ENCODE data around the gene MYO7A. TPM values are rescaled to one million over a fixed set of nuclear protein-coding genes. Genes with fewer than 3 reads are reported as not detected.

The MYO7A gene
- total and polyA plus RNA-seq, 2 donors (not counting 3 experiments of a cell fraction or from before 2014, with no cell fraction given), result 1.3 to 3.6 TPM

- Histone ChIP-seq H3K4me2 (ENCODE audit: insufficient read depth, low read length) (no peak overlapping the region), H3K4me3 (replicated peaks in 1 of 3; ENCODE audit: insufficient read depth in 1 of 3, low read depth in 1 of 3, low read length in 3 of 3) (no peak overlapping the region), H3K79me2 (ENCODE audit: control insufficient read depth, insufficient read depth, low read length) (no peaks in the 10 kb centered on the region), H3K9me1 (replicated peaks; ENCODE audit: control insufficient read depth, extremely low read depth, insufficient read depth, low read length) (no peaks in the 10 kb centered on the region), H3K36me3 (ENCODE audit: control insufficient read depth in 2 of 2, extremely low read depth in 1 of 2, insufficient read depth in 2 of 2, low read length in 2 of 2) (no peaks in the 10 kb centered on the region), H3K27me3 (ENCODE audit: control insufficient read depth in 2 of 2, insufficient read depth in 2 of 2, low read length in 2 of 2) (no peaks in the 10 kb centered on the region), H3K27ac (ENCODE audit: insufficient read depth, low read depth, low read length) (no peak overlapping the region), H3K9ac (replicated peaks; ENCODE audit: extremely low read depth, insufficient read depth, low read length) (no peak overlapping the region), H2AFZ (ENCODE audit: low read depth, low read length) (no peak overlapping the region), H3K4me1 (ENCODE audit: control insufficient read depth, extremely low read depth, insufficient read depth, low read length) (no peaks in the 10 kb centered on the region), H4K20me1 (replicated peaks; ENCODE audit: control insufficient read depth, extremely low read depth, insufficient read depth, low read length) (no peaks in the 10 kb centered on the region), H3K9me3 (replicated peaks; ENCODE audit: control insufficient read depth, insufficient read depth, low read length) (no peaks in the 10 kb centered on the region)
- CTCF ChIA-PET, result interaction anchor here (0.6 to 7.3 kb wide), 5 partner anchors 15 to 41 kb away, joined by 3 to 316 read pairs (median 89); partner anchors contain the start of genes CAPN5 and OMP
- intact Hi-C loops (cut with micrococcal nuclease), result no loop called here
- no TSS peak for BruUV-seq (replicated peaks)
- dilution Hi-C loops (cut with MboI; ENCODE audit: extremely low pct_ligation_motif_present, low sequenced_read_pairs), result no loop called here
- DNase-seq (ENCODE audit: low read depth, low spot score), result no peak
- TF ChIP-seq POLR2A (IDR thresholded peaks at IDR 0.05; ENCODE audit: low read depth, low read length), result no peak
- no peak for TF ChIP-seq POLR2AphosphoS5 (IDR thresholded peaks at IDR 0.05; ENCODE audit: insufficient read depth, low read depth, low read length)
- no peak for TF ChIP-seq CTCF (IDR thresholded peaks at IDR 0.05; ENCODE audit: extremely low read depth in 1 of 2, insufficient read depth in 1 of 2, low read depth in 1 of 2, low read length in 2 of 2)
- TF ChIP-seq MAX (IDR thresholded peaks at IDR 0.05; ENCODE audit: insufficient read depth, insufficient read length), result no peak
- TF ChIP-seq FOS (IDR thresholded peaks at IDR 0.05; ENCODE audit: borderline replicate concordance, insufficient read depth, low read length), result no peak
- TF ChIP-seq EZH2 (IDR thresholded peaks at IDR 0.05; ENCODE audit: borderline replicate concordance, low read depth, low read length, severe bottlenecking), result no peak
- no peak for TF ChIP-seq MYC (IDR thresholded peaks at IDR 0.05; ENCODE audit: low read depth, low read length)
- TF ChIP-seq JUN (IDR thresholded peaks at IDR 0.05; ENCODE audit: borderline replicate concordance, insufficient read depth, insufficient read length, low read depth), result no peak
- TF ChIP-seq GATA2 (IDR thresholded peaks at IDR 0.05; ENCODE audit: insufficient read depth, insufficient read length, low read depth, low read length), result no peak
- POLR2A ChIA-PET, result no interaction called here
- FAIRE-seq, result no peak
Measured at GRCh38 chr11:77089004-77089545, 39.0 kb upstream of the MYO7A start.

Measured in endothelial cell of umbilical vein (primary cell).